HG03175 (cell line): ENCODE data around the gene ROCK1.
"Not testable (repeated sequence)": the region's sequence is repeated elsewhere in the genome, so short reads cannot be mapped to it uniquely, and the experiment has no call there.

Experiments used
- ATAC-seq: cut with Tn5 transposase; IDR thresholded peaks from one replicate; pipeline ENCODE4 v1.9.1; 2021; ENCODE audit warnings: mild to moderate bottlenecking, moderate library complexity; ENCODE audit not compliant: unreplicated experiment

Gene ROCK1

DNA sequence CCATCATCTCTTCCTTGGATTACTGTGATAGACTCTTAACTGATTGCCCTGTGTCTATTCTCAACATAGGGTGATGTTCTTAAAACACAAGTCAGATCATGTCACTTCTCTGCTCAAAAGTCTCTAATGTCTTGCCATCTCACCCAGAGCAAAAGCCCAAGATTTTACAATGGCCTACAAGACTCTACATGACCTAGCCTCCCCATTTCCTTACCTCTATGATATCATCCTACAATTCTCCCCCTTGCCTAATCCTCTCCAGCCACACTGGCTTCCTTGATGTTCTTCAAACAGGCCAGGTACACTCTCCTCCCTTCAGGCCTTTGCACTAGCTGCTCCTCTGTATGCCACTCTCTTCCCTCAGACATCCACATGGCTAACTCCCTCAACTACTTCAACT is 55.1 kb downstream of the ROCK1 start:
- ATAC-seq, result no peak

DNA sequence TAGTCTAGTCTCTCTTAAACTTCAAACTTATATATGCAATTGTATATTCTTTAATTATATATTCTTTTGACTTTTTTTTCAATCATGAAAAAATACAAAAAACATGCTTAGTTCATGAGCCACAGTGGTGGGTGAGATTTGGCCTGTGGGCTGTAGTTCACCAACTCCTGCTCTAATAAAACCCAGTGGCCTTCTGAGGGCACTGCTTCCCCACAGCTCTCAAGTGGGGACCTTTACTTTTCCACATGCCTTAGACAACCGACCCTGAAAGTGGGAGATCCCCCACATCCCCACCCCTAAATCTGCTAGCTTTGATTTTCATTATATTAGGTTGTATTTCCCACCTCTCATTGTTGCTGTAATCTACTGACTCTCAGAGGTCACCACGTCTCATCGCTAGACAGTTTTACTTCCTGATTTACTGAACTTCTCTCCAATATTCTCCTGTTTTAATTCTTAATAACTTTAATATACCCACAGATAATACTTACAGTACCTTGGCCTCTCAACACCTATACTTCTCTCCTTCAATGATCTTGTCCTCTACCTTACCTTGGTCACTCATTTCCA is 57.3 kb downstream of the ROCK1 start:
- no peak for ATAC-seq

DNA sequence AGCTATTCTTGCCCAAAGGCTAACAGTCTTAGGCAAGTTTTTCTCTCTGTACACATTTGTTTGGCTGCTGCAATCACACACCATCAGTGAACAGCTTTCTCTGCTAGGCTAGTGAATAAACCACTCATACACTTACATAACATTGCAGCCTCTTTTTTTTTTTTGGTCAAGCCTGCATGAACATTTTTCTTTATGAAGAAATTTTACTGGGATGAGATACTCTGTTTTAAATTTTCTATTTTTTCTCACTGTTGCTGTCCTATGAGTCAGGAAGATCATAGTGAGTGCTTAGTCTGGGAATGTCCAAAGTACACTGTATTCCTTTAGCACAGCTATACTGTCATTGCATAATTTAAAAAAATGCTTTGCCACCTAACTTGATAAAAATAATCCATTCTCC is 58.5 kb downstream of the ROCK1 start:
- no peak for ATAC-seq

DNA sequence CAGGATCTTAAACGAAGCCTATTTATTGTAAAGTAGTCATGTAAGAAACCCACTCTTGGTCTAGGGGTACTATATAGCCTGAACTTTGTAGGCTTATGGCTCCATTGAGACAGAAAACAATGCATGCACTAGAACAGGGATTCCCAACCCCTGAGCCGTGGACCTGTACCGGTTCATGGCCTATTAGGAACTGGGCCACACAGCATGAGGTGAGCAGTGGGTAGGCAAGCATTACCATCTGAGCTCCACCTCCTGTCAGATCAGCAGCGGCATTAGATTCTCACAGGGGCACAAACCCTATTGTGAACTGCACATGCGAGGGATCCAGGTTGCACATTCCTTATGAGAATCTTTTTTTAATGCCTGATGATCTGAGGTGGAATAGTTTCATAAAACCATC is 59.2 kb downstream of the ROCK1 start:
- ATAC-seq, result no peak

DNA sequence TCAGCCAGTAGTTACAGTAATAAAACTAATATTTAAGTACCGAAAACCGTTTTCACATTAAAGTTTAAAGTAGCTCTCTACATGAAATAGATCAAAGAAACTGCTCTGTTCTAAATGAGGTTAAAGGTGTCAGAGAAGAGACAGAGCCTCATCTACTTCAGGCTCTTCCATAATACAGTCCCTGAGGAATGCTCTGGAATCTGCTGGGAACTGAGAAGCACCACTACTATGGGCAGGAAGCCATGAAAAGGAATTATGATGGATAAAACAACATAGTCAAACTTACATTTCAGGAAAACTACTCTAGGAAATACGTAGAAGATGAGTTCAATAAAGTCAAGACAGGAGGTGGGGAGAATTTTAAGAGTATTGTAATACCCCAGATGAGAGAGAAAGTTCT is 60.0 kb downstream of the ROCK1 start:
- no peak for ATAC-seq

DNA sequence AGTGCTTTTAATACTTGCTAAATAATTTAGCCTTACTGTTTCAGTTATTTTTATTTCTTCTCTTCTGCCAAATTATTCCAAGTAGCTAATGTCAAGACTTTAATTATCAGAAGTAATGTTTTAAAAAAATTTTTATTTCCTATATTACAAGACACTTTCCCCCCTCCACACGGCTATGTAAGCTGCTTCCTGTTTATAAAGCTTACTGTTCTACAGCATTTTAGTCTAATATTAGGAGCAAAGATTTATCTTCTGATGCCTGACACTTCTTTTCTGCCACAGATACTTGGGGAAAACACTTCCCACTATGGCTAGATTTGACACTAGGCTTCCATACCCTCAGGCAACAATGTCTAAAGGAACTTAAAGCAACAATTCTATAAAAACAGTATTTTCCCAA is 62.3 kb downstream of the ROCK1 start:
- ATAC-seq, result no peak

DNA sequence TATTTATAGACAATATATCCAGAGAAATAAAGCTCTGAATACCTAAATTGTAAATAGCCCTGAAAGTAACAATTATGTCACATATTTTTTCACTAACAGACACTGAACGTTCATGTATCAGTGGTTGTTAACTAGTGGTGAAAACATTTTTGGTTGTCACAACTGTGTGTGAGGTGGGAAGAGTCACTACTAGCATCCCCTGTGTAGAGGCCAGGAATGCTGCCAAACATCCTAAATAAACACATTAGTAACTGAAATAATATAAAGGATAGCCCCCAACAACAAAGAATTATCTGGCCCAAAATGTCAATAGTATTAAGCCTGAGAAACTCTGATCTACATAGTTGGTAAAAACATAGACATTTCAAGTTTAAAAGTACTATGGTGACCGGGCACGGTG is 64.5 kb downstream of the ROCK1 start:
- no peak for ATAC-seq

DNA sequence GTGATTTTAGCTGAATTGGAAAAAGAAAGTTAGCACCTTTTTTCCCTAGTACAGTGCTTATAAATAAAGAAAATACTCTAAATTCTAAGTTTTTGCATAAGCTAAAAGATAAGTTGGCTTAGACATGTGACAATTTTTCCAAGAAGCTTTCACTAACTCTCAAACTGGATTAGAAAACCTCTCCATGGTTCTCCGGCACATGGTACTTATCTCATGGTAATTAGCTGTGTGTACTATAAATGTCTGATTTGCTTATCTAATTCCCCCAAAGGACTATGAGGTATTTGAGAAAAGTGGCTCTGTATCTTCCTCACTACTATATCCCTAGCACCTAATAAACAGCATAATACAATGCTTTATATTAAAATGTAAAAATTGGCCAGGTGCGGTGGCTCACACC is 71.1 kb downstream of the ROCK1 start:
- no peak for ATAC-seq

DNA sequence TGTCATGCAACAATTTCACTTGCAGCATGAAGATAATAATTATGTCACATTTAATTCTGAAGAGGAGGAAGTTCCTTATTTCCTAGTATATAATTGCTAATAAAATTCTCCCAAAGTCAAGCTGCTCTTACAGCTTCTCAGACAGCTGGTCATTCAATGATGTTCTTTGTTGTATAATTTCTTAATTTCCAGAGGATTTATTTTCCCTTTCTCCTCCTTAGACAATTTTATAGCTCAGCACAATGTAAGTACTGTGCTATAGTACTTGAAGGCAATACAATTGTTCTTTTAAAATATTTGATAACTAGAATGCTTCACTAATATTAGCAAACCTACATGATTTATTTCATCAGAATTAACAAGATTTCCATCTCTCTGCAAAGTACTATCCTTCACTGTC is 73.4 kb downstream of the ROCK1 start:
- ATAC-seq, result no peak

DNA sequence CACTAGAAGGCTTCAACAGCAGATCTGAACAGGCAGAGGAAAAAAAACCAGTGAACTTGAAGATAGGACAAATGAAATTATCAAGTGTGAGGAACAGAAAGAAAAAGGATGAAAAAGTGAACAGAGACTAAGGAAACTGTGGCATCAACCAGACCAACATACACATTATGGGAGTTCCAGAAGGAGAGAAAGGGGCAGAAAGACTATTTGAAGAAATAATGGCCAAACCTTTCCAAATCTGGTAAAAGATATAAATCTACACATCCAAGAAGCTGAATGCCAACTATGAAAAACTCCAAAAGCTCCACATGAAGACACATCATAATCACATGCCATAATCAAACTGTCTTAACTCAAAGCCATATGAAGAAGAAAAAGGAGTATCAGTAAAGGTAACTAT is 79.8 kb downstream of the ROCK1 start:
- no peak for ATAC-seq

DNA sequence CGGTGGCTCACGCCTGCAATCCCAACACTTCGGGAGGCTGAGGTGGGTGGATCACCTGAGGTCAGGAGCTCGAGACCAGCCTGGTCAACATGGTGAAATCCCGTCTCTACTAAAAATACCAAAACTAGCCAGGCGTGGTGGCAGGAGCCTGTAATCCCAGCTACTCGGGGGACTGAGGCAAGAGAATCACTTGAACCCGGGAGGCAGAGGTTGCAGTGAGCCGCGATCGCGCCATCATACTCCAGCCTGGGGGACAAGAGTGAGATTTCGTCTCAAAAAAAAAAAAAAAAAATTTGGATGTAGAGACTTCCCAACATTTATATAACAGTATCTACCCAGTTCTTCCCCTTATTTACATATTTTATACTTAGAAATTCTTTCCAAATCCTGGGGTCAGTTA is 93.4 kb downstream of the ROCK1 start:
- ATAC-seq, result not testable (repeated sequence)

DNA sequence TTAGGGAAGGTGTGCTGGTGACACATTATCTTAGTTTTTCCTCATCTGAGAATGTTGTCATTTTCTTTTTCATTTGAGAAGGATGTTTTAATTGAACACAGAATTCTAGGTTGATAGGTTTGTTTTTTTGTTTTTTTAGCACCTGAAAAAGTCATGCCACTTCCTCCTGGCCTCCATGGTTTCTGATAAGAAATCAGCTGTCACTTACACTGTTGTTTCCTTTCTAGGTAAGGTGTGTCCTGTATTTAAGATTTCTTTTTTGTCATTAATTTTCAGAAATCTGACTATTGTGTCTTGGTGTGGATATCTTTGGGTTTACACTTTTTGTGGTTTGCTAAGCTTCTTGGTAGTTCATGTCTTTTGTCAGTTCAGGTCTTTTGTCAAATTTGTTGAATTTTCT is 99.3 kb downstream of the ROCK1 start:
- no peak for ATAC-seq

DNA sequence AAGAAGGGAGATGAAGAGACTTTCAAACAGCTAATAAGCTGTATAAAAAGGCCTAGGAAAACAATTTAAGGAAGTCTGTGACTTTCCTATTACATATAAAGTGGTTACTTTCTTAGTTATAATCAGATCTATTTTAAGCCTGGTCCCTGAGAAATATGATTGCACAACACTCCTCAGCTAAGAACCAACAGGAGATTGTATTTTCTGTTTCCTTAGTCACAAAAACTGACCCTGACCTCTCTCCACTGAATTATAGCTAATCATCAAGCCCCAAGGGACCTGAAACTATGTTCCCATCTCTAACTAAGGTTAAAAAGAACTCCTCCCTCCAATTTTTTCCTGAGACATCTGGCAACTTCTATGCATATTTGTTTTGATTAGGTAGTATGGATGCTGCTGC is 106.9 kb downstream of the ROCK1 start:
- ATAC-seq, result no peak

DNA sequence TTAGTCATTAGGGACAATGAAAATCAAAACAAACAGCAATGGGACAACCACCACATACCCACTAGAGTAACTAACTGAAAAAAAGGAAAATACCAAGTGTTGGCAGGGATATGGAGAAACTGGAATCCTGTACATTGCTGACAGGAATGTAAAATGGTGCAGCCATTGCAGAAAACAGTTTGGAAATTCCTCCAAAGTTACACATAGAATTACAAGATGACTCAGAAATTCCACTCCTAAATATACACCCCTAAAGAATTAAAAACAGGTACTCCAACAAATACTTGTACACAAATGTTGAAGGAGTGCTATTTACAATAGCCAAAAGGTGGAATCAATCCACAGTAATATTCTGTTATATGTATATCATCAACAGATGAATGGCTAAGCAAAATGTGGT is 110.9 kb downstream of the ROCK1 start:
- no peak for ATAC-seq

DNA sequence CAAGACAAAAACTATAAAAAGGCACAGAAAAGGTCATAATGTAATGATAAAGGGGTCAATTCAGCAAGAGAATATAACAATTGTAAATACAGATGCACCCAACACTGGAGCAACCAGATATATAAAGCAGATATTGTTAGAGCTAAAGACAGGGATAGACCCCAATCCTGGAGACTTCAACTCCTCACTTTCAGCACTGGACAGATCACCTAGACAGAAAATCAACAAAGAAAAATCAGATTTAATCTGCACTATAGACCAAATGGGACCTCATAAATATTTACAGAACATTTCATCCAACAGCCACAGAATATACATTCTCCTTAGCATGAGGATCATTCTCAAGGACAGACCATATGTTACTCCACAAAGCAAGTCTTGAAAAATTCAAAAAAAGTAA is 114.2 kb downstream of the ROCK1 start:
- ATAC-seq, result no peak

DNA sequence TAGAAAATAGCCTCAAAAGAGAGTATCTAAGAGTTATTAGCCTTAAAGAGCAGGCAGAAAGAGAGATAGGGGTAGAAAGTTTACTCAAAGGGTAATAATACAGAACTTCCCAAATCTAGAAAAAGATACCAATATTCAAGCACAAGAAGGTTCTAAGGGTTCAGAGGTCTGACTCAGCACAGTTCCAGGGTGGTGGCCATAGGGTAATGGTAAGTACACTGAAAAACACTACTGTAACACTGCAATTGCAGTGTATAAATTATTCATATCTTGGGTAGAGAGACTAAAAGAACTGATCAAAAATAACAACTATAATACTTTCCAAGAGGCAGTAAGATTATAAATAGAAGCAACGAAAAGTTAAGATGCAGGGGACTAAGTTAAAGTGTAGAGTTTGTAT is 115.2 kb downstream of the ROCK1 start:
- ATAC-seq, result no peak

DNA sequence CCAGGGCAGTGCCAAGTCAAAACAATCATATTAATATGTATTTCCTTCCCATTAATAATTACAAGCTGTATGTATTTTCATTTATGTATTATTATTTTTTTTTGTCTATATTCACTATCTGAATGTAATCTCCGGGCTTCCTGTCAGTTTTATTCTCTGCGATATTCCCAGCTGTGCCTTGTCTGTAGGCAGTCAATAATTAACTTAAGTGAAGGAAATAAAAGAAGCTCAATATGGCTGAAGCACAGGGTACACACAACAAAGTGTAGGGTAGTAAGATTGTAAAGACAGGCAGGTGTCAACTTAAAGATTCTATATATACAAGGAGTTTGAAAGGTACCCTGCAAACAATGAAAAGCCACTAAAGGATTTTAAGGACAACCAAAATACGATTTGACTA is 122.9 kb downstream of the ROCK1 start:
- ATAC-seq, result no peak

DNA sequence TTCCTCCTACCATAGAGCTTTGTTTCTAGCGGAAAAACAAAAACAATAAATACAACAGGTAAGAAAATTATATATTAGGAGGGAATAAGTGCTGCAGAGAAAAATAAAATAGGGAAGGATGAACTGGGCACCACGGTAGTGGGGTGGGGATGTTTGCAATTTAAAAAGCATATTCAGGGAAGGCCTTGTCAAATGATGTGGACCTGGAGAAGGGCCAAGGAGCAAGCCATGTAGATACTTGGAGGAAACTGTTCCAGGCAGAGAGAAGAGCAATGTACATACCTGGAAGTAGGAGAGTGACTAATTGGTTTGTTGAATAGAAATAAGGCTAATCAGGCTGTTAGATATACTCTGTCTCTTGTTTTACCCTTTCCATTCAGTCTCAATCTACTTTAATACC is 136.5 kb downstream of the ROCK1 start:
- ATAC-seq, result no peak

DNA sequence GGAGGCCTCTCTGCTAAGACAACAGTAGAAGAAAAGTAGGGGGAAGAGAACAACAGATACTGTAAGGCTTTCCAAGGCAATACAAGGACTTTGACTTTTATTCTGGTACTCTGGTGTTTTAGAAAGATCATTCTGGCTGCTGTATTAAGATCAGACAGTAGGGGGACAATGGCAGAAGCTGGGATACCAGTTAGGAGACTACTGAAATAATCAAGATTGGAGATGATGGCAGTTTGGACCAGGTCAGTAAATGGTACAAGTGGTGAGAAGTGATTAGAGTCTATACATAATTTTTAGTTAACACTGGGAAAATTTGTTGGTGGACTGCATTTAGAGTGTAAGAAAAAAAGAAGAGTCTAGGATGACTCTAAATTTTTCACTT is 139.7 kb downstream of the ROCK1 start:
- peak; percentile 70 for ATAC-seq

DNA sequence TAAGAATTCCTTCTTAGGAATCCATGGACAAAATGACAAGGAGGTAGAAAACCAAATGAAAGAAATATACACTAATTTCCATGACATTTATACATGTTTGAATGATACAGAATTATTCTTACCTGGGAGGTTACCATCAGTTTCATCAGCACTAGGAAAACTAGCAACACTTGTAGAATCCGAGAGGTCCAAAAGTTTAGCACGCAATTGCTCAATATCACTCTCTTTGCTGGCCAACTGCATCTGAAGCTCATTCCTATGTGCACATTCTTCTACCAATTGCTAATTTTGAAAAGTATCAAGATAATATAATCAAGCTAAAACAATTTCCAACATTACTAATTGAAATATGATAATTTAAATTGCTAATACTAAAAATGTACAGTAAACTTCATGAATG is 144.8 kb downstream of the ROCK1 start:
- no peak for ATAC-seq

DNA sequence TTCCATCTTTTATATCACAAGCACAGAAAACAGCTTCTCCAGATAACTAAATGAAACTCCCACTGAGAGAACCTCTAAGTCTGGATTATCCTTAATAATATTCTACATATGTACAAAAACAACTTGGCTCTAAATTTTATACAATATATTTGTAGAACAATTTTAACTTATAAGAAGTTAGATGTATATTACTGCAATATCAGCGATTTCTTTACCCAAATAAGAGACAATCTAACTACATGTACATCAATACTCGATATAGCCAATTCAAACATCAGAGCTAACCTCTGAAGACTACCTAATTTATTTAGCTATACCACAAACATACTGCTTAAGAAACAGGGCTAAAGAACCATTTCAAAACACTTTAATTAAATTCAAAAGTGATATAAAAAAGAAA is 148.6 kb downstream of the ROCK1 start:
- ATAC-seq, result no peak

DNA sequence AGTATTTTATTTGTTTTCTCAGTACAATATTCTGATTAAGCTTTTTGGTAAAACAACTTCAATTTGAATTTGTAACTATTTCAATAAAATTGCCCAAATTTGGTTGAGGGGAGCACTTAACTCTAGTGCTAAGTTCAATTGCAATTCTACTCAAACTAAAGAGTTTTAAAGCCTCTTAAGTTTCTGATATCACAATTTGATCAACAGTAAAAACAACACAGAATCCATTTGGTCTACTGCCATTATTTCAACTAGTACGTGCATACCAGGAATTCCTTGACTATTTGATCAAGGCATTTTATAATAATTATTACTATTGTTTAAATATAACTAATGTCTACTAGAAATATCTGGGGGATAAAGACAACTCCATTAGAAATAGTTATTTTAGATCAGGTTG is 150.9 kb downstream of the ROCK1 start:
- ATAC-seq, result no peak

DNA sequence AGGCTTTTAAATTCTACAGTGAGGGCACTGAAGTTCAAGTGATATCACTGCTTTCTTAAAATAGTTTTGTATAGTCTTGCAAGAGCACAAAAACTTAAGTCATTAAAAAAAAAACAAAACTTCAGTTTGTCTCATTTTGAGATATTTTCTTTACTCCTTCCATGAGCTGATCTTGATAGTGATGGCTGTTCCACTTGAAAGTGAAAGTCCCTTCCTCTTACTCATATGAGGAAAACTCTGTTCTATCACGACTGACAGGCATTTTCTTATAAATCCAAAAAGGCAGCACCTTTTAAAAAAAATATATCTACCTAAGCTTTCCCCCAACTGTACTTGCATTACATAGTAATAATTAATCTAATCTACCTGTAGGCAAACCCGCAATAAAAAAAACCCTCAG is 160.8 kb downstream of the ROCK1 start:
- ATAC-seq, result not testable (repeated sequence)
